Right cardiac atrium (tissue), 5 donors: ENCODE results near the gene C9orf50. TPM values are rescaled to one million over a fixed set of nuclear protein-coding genes. Genes with fewer than 3 reads are reported as not detected.

Experiments used
- ATAC-seq, 2 donors: fragments of 200-7000 bp; cut with Tn5 transposase; one replicate each; pipeline versions ENCODE4 v1.8.0 to v1.9.1; 2020; ENCODE audit warnings: moderate library complexity in 2 of 2, mild to moderate bottlenecking in 1 of 2
- DNase-seq, 3 donors: peaks; one replicate each; pipeline ENCODE4 v3.0.0-alpha.2; 2020
- H3K27ac ChIP-seq: one replicate; pipeline ENCODE4 v1.5.1; 2013; ENCODE audit warnings: mild to moderate bottlenecking, low read length, control low read depth, moderate library complexity
- H3K27me3 ChIP-seq: one replicate; pipeline ENCODE4 v1.6.1; 2013; ENCODE audit not compliant: control insufficient read depth, insufficient read depth
- H3K4me1 ChIP-seq: one replicate; pipeline ENCODE4 v1.6.1; 2013; ENCODE audit warnings: low read length; ENCODE audit not compliant: control insufficient read depth, insufficient read depth
- H3K4me3 ChIP-seq: one replicate; pipeline ENCODE4 v1.5.1; 2013; ENCODE audit warnings: low read length, control low read depth
- H3K9me3 ChIP-seq: one replicate; pipeline ENCODE4 v1.6.1; 2013; ENCODE audit warnings: low read length; ENCODE audit not compliant: control insufficient read depth
- WGBS: extraction: QIAGEN DNeasy Blood & Tissue Kit; methylation state at CpG from one replicate; pipeline ENCODE4 v1.1.7; 2013; 5-methylcytosine and 5-hydroxymethylcytosine counted together
- intact Hi-C, 4 donors: fragments of 100-400 bp; cut with DNase I; formaldehyde crosslinking; loops; one replicate each; pipeline versions ENCODE4 v1.11.0 to v1.14.0; 2022 to 2023
- polyA plus RNA-seq: library from polyadenylated mRNA; stranded (reverse); fragments of 200-250 nt; gene quantifications from one replicate; pipeline ENCODE4 v1.2.3, GENCODE V29; 2013
- total RNA-seq, 4 donors: library from RNA; stranded (reverse); fragmentation: NEBNext Ultra II Directional; extraction: Animal tissue kit (Norgen Biotek cat#: 25700); gene quantifications; one replicate each; pipeline ENCODE4 v1.2.1, GENCODE V29; 2021
- donor health status: healthy with polysubstance abuse.
- donor health status: DM: no; HTN: yes; CAD: no.
- donor health status: DM: no; HTN: no; CAD: no.
- donor health status: DM: no; HTN: yes; CAD: no; lungs with severe emphysema.
- donor health status: DM: yes; HTN: yes; CAD: no.

C9orf50 gene
- total and polyA plus RNA-seq, 5 donors: 0.20 TPM; not detected in 4

- ATAC-seq (no peak), DNase-seq (no peak)
- Histone ChIP-seq H3K4me1 (no peaks in the 10 kb centered on the region), H3K4me3 (no peak overlapping the region), H3K27me3 (no peaks in the 10 kb centered on the region), H3K27ac (no peak overlapping the region), H3K9me3 (no peaks in the 10 kb centered on the region)
- WGBS: 80% methylated on average over 8 of the region's 8 CpGs
- intact Hi-C loops: loop anchor here in 1 of 4 donors (10.0 kb wide), 1 partner anchor 58 kb away; no protein-coding TSS in a partner anchor
Observed at GRCh38 chr9:129562917-129563316, 58.0 kb downstream of the C9orf50 start.

GRCh38 chr9:129562514-129562913, 58.4 kb downstream of the C9orf50 start:
- 85% methylated on average over 12 of the region's 12 CpGs for WGBS
- intact Hi-C loops: loop anchor here in 1 of 4 donors (10.0 kb wide), 1 partner anchor 58 kb away; no protein-coding TSS in a partner anchor
- no peaks in the 10 kb centered on the region for H3K9me3 ChIP-seq
- ATAC-seq: no peak
- H3K4me3 ChIP-seq: no peak overlapping the region
- H3K27ac ChIP-seq: no peak overlapping the region
- no peaks in the 10 kb centered on the region for H3K27me3 ChIP-seq
- no peaks in the 10 kb centered on the region for H3K4me1 ChIP-seq
- no peak for DNase-seq

Other genes starting within 250 kb of the C9orf50 start
- 10 to 100 TPM; 45.0 to 55.2 (median 48.6) TPM for gene NTMT1, start 5.1 kb upstream of the C9orf50 start, total RNA-seq
- 78.1 TPM for gene NTMT1, start 5.1 kb upstream of the C9orf50 start, polyA plus RNA-seq
- 10 to 100 TPM in 3 of 4 donors, 1 to 10 TPM in 1; 9.1 to 10.7 (median 10.2) TPM for gene ASB6, start 21.1 kb upstream of the C9orf50 start, total RNA-seq
- gene ASB6, start 21.1 kb upstream of the C9orf50 start, polyA plus RNA-seq: 9.8 TPM
- 1 to 10 TPM; 1.8 to 5.7 (median 3.7) TPM for gene PRRX2, start 44.5 kb upstream of the C9orf50 start, total RNA-seq
- gene PRRX2, start 44.5 kb upstream of the C9orf50 start, polyA plus RNA-seq: 2.6 TPM
- 1 to 10 TPM; 1.9 to 9.6 (median 6.1) TPM for gene PTGES, start 131.9 kb upstream of the C9orf50 start, total RNA-seq
- gene PTGES, start 131.9 kb upstream of the C9orf50 start, polyA plus RNA-seq: 3.7 TPM
- gene TOR1B, start 182.1 kb upstream of the C9orf50 start, total RNA-seq: 10 to 100 TPM in 2 of 4 donors, 1 to 10 TPM in 2; 8.8 to 12.2 (median 10.6) TPM
- 10.0 TPM for gene TOR1B, start 182.1 kb upstream of the C9orf50 start, polyA plus RNA-seq
- gene TOR1A, start 203.0 kb upstream of the C9orf50 start, total RNA-seq: 10 to 100 TPM; 18.0 to 22.4 (median 19.6) TPM
- gene TOR1A, start 203.0 kb upstream of the C9orf50 start, polyA plus RNA-seq: 16.1 TPM
- 10 to 100 TPM; 31.9 to 40.9 (median 33.9) TPM for gene C9orf78, start 214.2 kb upstream of the C9orf50 start, total RNA-seq
- gene C9orf78, start 214.2 kb upstream of the C9orf50 start, polyA plus RNA-seq: 55.9 TPM
- gene USP20, start 214.4 kb upstream of the C9orf50 start, total RNA-seq: 10 to 100 TPM; 15.3 to 18.4 (median 16.7) TPM
- 12.9 TPM for gene USP20, start 214.4 kb upstream of the C9orf50 start, polyA plus RNA-seq